Right cardiac atrium (tissue), 5 donors: ENCODE measurements around the gene CNTNAP2. TPM values are rescaled to one million over a fixed set of nuclear protein-coding genes. Genes with fewer than 3 reads are reported as not detected.

Experiments used
- ATAC-seq, 2 donors: fragments of 200-7000 bp; cut with Tn5 transposase; one replicate each; pipeline versions ENCODE4 v1.8.0 to v1.9.1; 2020; ENCODE audit warnings: moderate library complexity in 2 of 2, mild to moderate bottlenecking in 1 of 2
- DNase-seq, 3 donors: peaks; one replicate each; pipeline ENCODE4 v3.0.0-alpha.2; 2020
- H3K27ac ChIP-seq: one replicate; pipeline ENCODE4 v1.5.1; 2013; ENCODE audit warnings: mild to moderate bottlenecking, low read length, control low read depth, moderate library complexity
- H3K27me3 ChIP-seq: one replicate; pipeline ENCODE4 v1.6.1; 2013; ENCODE audit not compliant: control insufficient read depth, insufficient read depth
- H3K4me1 ChIP-seq: one replicate; pipeline ENCODE4 v1.6.1; 2013; ENCODE audit warnings: low read length; ENCODE audit not compliant: control insufficient read depth, insufficient read depth
- H3K4me3 ChIP-seq: one replicate; pipeline ENCODE4 v1.5.1; 2013; ENCODE audit warnings: low read length, control low read depth
- H3K9me3 ChIP-seq: one replicate; pipeline ENCODE4 v1.6.1; 2013; ENCODE audit warnings: low read length; ENCODE audit not compliant: control insufficient read depth
- WGBS: extraction: QIAGEN DNeasy Blood & Tissue Kit; methylation state at CpG from one replicate; pipeline ENCODE4 v1.1.7; 2013; 5-methylcytosine and 5-hydroxymethylcytosine counted together
- intact Hi-C, 4 donors: fragments of 100-400 bp; cut with DNase I; formaldehyde crosslinking; loops; one replicate each; pipeline versions ENCODE4 v1.11.0 to v1.14.0; 2022 to 2023
- polyA plus RNA-seq: library from polyadenylated mRNA; stranded (reverse); fragments of 200-250 nt; gene quantifications from one replicate; pipeline ENCODE4 v1.2.3, GENCODE V29; 2013
- total RNA-seq, 4 donors: library from RNA; stranded (reverse); fragmentation: NEBNext Ultra II Directional; extraction: Animal tissue kit (Norgen Biotek cat#: 25700); gene quantifications; one replicate each; pipeline ENCODE4 v1.2.1, GENCODE V29; 2021
- donor health status: healthy with polysubstance abuse.
- donor health status: DM: no; HTN: yes; CAD: no.
- donor health status: DM: no; HTN: no; CAD: no.
- donor health status: DM: no; HTN: yes; CAD: no; lungs with severe emphysema.
- donor health status: DM: yes; HTN: yes; CAD: no.

The CNTNAP2 gene
- total and polyA plus RNA-seq, 5 donors = 0.23 to 1.7 (median 0.91) TPM; not detected in 1

GRCh38 chr7:146115851-146116520, 615 bp upstream of the CNTNAP2 start:
- H3K9me3 ChIP-seq = no peaks in the 10 kb centered on the region
- peaks cover 4% of the 10 kb centered on the region for H3K4me1 ChIP-seq
- WGBS = under 1% methylated on average over 62 of the region's 62 CpGs
- H3K27me3 ChIP-seq = no peaks in the 10 kb centered on the region
- H3K27ac ChIP-seq = no peak overlapping the region
- peak overlapping the region; percentile 43 for H3K4me3 ChIP-seq
- DNase-seq (peak; percentile 66 to 89 (median 83)), ATAC-seq (peak; percentile 86 to 90)
- intact Hi-C loops = no loop called here

DNA sequence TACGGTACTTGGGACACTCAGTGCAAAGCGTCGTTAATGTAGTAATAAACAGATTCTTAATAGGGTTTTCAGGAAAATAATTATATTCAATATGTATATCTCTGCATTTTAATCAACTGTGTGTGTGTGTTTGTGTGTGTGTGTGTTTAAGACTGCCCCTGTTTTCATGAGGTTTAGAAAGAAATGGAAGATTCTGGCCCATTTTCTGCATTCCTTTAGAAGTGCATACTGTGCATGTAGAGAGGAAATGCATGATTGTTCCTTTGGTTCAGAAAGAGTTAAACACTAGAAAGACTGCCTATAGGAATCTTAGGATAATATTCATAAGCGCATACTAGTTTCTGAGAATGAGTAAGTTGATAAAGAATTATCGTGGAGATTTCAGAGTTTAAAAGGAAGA, 975 bp downstream of the CNTNAP2 start:
- intact Hi-C loops = no loop called here

GRCh38 chr7:146119002-146119401, 2.4 kb downstream of the CNTNAP2 start:
- DNase-seq = no peak
- no peak for ATAC-seq
- WGBS = 63% methylated on average over 1 of the region's 1 CpG
- no peaks in the 10 kb centered on the region for H3K27me3 ChIP-seq
- H3K4me1 ChIP-seq = peaks cover 4% of the 10 kb centered on the region
- no peak overlapping the region for H3K27ac ChIP-seq
- H3K4me3 ChIP-seq = no peak overlapping the region
- peaks cover 1% of the 10 kb centered on the region for H3K9me3 ChIP-seq
- intact Hi-C loops = no loop called here

More for the DNA sequence above, 975 bp downstream of the CNTNAP2 start:
- Histone ChIP-seq H3K4me1 (peaks cover 4% of the 10 kb centered on the region), H3K27me3 (no peaks in the 10 kb centered on the region), H3K4me3 (no peak overlapping the region), H3K9me3 (no peaks in the 10 kb centered on the region), H3K27ac (no peak overlapping the region)
- no peak for DNase-seq
- ATAC-seq = no peak
- 34% methylated on average over 5 of the region's 5 CpGs for WGBS

- peaks cover 1% of the 10 kb centered on the region for H3K9me3 ChIP-seq
- intact Hi-C loops = no loop called here
- H3K4me1 ChIP-seq = no peaks in the 10 kb centered on the region
- no peak overlapping the region for H3K27ac ChIP-seq
- no peak for DNase-seq
- ATAC-seq = no peak
- H3K4me3 ChIP-seq = no peak overlapping the region
- no peaks in the 10 kb centered on the region for H3K27me3 ChIP-seq
- 82% methylated on average over 5 of the region's 5 CpGs for WGBS
Measured at GRCh38 chr7:146123715-146124114, 7.1 kb downstream of the CNTNAP2 start.

DNA sequence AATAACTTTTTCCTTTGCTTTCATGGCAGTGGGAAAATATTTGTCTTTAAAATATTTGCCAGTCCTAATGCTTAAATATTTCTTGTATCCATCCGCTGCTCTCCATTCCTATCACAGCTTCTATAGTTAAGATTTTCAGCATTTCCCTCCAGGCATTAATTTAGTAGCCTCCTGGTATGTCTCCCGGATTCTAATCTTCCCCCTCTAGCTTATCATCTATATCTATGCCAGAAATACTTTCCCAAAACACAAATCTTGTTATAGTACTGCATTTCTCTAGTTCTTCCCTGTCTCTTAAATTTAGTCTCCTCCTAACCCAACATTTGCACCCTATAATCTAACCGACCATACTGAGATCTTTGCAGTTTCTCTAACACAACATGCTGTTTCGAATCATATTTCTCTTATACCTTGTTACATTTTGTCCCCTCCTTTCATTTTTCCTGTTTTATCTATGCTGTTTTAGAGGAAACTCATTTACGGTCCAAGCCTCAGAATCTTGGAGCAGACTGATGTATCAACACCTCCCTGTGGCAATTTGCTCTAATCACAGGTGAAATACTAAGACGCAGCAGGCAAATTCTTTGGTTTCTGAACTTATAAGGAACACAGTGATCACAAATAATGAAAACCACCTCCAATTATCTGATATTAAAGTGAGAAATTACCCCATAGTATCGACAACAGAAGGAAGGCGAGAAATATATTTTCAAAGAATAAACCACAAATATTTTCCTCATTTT, 10.3 kb downstream of the CNTNAP2 start:
- WGBS = 71% methylated on average over 8 of the region's 8 CpGs
- DNase-seq = no peak
- no peak overlapping the region for H3K4me3 ChIP-seq
- intact Hi-C loops = no loop called here
- peaks cover 1% of the 10 kb centered on the region for H3K9me3 ChIP-seq
- H3K4me1 ChIP-seq = no peaks in the 10 kb centered on the region
- no peak overlapping the region for H3K27ac ChIP-seq
- H3K27me3 ChIP-seq = no peaks in the 10 kb centered on the region
- ATAC-seq = no peak

DNA sequence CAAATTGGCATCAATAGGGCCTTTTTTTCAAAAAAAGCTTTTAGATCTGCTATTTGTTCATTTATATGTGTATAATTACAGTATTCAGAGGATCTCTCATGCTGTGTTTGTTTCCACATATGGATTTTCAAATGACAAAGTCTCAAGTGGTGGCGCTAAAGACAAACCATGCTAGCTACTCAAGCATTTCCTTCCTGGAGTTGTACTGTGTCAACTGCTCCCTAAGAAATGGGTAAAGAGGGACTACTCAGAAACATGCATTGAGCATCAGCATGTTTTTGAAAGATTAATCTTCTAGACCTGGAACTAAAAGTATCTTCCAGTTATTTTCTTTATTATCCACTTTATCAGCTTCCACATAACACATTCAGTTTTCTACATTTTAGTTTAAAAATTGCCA, 12.7 kb downstream of the CNTNAP2 start:
- DNase-seq = no peak
- intact Hi-C loops = no loop called here
- Histone ChIP-seq H3K4me3 (no peak overlapping the region), H3K9me3 (no peaks in the 10 kb centered on the region), H3K4me1 (no peaks in the 10 kb centered on the region), H3K27me3 (no peaks in the 10 kb centered on the region), H3K27ac (no peak overlapping the region)
- ATAC-seq = no peak
- WGBS = 27% methylated on average over 1 of the region's 1 CpG

- H3K4me3 ChIP-seq = no peak overlapping the region
- ATAC-seq (no peak), DNase-seq (no peak)
- no peaks in the 10 kb centered on the region for H3K9me3 ChIP-seq
- no peaks in the 10 kb centered on the region for H3K27me3 ChIP-seq
- H3K4me1 ChIP-seq = no peaks in the 10 kb centered on the region
- no peak overlapping the region for H3K27ac ChIP-seq
- intact Hi-C loops = no loop called here
- 94% methylated on average over 9 of the region's 9 CpGs for WGBS
Measured at GRCh38 chr7:146129997-146130396, 13.4 kb downstream of the CNTNAP2 start.

- intact Hi-C loops = no loop called here
- no peak overlapping the region for H3K4me3 ChIP-seq
- no peaks in the 10 kb centered on the region for H3K27me3 ChIP-seq
- ATAC-seq (no peak), DNase-seq (no peak)
- H3K27ac ChIP-seq = no peak overlapping the region
- 66% methylated on average over 8 of the region's 8 CpGs for WGBS
- no peaks in the 10 kb centered on the region for H3K4me1 ChIP-seq
- no peaks in the 10 kb centered on the region for H3K9me3 ChIP-seq
Measured at GRCh38 chr7:146131701-146132100, 15.1 kb downstream of the CNTNAP2 start.

GRCh38 chr7:146136357-146136875, 19.8 kb downstream of the CNTNAP2 start:
- intact Hi-C loops = no loop called here
- no peak overlapping the region for H3K4me3 ChIP-seq
- no peak for ATAC-seq
- DNase-seq = no peak
- no peaks in the 10 kb centered on the region for H3K4me1 ChIP-seq
- WGBS = 74% methylated on average over 11 of the region's 11 CpGs
- no peaks in the 10 kb centered on the region for H3K9me3 ChIP-seq
- no peak overlapping the region for H3K27ac ChIP-seq
- no peaks in the 10 kb centered on the region for H3K27me3 ChIP-seq

DNA sequence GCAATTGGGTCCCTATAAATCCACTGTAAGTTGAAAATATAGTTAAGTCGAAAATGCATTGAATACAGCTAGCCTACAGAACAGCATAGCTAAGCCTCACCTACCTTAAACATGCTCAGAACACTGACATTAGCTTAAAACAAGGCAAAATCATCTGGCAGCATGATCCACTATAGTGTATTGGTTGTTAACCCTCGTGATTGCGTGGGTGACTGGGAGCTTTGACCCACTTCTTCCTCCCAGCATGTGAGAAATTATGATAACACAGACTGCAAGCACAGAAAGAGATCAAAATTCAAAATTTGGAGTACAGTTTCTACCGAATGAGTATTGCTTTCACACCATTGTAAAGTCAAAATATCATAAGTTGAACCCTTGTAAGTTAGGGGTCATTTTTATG, 22.3 kb downstream of the CNTNAP2 start:
- Histone ChIP-seq H3K27me3 (no peaks in the 10 kb centered on the region), H3K27ac (no peak overlapping the region), H3K4me3 (no peak overlapping the region), H3K4me1 (no peaks in the 10 kb centered on the region), H3K9me3 (no peaks in the 10 kb centered on the region)
- WGBS = 56% methylated on average over 4 of the region's 4 CpGs
- DNase-seq = no peak
- intact Hi-C loops = no loop called here
- no peak for ATAC-seq

DNA sequence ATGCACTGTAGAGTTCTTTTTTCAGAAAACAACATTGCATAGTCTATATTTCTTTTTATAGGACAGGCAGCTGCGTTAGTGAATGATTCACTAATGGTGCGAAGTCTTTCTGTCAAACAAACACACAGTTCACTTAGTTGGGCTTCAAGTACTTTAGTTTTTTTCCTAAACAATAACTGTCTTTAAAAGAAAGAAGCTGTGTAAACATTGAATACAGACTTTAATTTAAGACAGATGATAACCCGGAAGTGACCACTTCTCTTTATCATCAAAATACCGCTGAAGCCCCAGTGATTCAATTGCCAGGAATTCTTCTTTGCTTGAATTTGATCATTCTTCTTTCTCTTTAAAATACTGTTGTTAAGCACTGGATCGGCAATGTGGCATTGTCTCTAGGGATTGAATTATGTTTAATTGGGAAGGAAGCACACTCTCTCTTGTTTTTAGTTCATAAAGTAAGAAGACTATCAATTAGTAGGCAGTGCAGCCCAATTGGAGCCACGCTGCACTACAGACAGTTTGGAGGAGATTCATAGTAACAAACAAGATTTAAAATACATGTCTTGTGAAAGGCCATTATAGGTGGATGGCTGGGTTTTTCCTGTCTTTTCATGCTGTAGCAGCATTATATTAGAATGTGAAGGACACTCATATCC, 30.4 kb downstream of the CNTNAP2 start:
- DNase-seq (no peak), ATAC-seq (no peak)
- intact Hi-C loops = no loop called here
- H3K27me3 ChIP-seq = no peaks in the 10 kb centered on the region
- no peak overlapping the region for H3K27ac ChIP-seq
- peak overlapping the region; percentile 15 for H3K4me3 ChIP-seq
- no peaks in the 10 kb centered on the region for H3K4me1 ChIP-seq
- WGBS = 31% methylated on average over 6 of the region's 6 CpGs
- H3K9me3 ChIP-seq = no peaks in the 10 kb centered on the region
